ENCODE measurements around the gene TNF.
A peak's percentile ranks its signal among the peaks of the same experiment; 100 is the strongest.

The TNF gene

GRCh38 chr6:31576897-31577578 is 1.7 kb downstream of the TNF start:
- Histone ChIP-seq H3K36me3 (ENCODE audit: control insufficient read depth in 1 of 2, insufficient read depth in 2 of 2, low read length in 2 of 2) (no peaks in the 10 kb centered on the region), H3K9me3 (ENCODE audit: control insufficient read depth in 1 of 2, low read length in 2 of 2) (no peaks in the 10 kb centered on the region), H3K4me3 (ENCODE audit: low read depth in 1 of 2, low read length in 2 of 2) (peak overlapping the region in 1 of 2 donors; percentile 45), H3K27ac (ENCODE audit: low read length) (no peak overlapping the region), H3K4me1 (ENCODE audit: control insufficient read depth in 1 of 2, insufficient read depth in 2 of 2, low read length in 2 of 2) (peaks cover 0 to 12% of the 10 kb centered on the region in 2 donors), H3K27me3 (ENCODE audit: low read depth, low read length) (no peaks in the 10 kb centered on the region)

DNA sequence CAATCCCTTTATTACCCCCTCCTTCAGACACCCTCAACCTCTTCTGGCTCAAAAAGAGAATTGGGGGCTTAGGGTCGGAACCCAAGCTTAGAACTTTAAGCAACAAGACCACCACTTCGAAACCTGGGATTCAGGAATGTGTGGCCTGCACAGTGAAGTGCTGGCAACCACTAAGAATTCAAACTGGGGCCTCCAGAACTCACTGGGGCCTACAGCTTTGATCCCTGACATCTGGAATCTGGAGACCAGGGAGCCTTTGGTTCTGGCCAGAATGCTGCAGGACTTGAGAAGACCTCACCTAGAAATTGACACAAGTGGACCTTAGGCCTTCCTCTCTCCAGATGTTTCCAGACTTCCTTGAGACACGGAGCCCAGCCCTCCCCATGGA is 2.2 kb downstream of the TNF start:
- Histone ChIP-seq H3K9me3 (ENCODE audit: control insufficient read depth in 1 of 2, low read length in 2 of 2) (no peaks in the 10 kb centered on the region), H3K36me3 (ENCODE audit: control insufficient read depth in 1 of 2, insufficient read depth in 2 of 2, low read length in 2 of 2) (no peaks in the 10 kb centered on the region), H3K27me3 (ENCODE audit: low read depth, low read length) (no peaks in the 10 kb centered on the region), H3K4me3 (ENCODE audit: low read depth in 1 of 2, low read length in 2 of 2) (no peak overlapping the region), H3K4me1 (ENCODE audit: control insufficient read depth in 1 of 2, insufficient read depth in 2 of 2, low read length in 2 of 2) (peaks cover 0 to 15% of the 10 kb centered on the region in 2 donors), H3K27ac (ENCODE audit: low read length) (no peak overlapping the region)

DNA sequence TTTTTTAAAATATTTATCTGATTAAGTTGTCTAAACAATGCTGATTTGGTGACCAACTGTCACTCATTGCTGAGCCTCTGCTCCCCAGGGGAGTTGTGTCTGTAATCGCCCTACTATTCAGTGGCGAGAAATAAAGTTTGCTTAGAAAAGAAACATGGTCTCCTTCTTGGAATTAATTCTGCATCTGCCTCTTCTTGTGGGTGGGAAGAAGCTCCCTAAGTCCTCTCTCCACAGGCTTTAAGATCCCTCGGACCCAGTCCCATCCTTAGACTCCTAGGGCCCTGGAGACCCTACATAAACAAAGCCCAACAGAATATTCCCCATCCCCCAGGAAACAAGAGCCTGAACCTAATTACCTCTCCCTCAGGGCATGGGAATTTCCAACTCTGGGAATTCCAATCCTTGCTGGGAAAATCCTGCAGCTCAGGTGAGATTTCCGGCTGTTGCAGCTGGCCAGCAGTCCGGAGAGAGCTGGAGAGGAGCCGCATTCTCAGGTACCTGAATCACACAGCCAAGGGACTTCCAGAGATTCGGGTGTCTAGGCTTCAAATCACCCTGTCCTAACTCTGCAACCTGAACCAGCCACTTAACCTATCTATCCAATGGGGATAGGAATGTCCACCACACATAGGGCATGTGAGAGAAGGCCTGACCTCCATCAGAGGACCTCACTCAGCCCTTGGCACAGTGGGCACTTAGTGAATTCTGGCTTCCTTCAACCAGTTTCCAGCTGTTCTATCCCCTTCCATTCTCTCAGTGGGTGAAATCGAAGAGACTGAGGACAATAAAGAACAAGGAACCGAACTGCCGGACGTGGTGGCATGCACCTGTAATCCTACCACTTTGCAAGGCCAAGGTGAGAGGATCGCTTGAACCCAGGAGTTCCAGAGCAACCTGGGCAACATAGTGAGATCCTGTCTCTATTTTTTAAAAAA is 3.1 kb downstream of the TNF start:
- Histone ChIP-seq H3K36me3 (ENCODE audit: control insufficient read depth in 1 of 2, insufficient read depth in 2 of 2, low read length in 2 of 2) (no peaks in the 10 kb centered on the region), H3K27me3 (ENCODE audit: low read depth, low read length) (no peaks in the 10 kb centered on the region), H3K4me3 (ENCODE audit: low read depth in 1 of 2, low read length in 2 of 2) (no peak overlapping the region), H3K9me3 (ENCODE audit: control insufficient read depth in 1 of 2, low read length in 2 of 2) (no peaks in the 10 kb centered on the region), H3K27ac (ENCODE audit: low read length) (no peak overlapping the region), H3K4me1 (ENCODE audit: control insufficient read depth in 1 of 2, insufficient read depth in 2 of 2, low read length in 2 of 2) (peaks cover 0 to 17% of the 10 kb centered on the region in 2 donors)

- H3K27ac ChIP-seq (ENCODE audit: low read length): no peak overlapping the region
- H3K9me3 ChIP-seq (ENCODE audit: control insufficient read depth in 1 of 2, low read length in 2 of 2): no peaks in the 10 kb centered on the region
- H3K4me3 ChIP-seq (ENCODE audit: low read depth in 1 of 2, low read length in 2 of 2): no peak overlapping the region
- H3K36me3 ChIP-seq (ENCODE audit: control insufficient read depth in 1 of 2, insufficient read depth in 2 of 2, low read length in 2 of 2): no peaks in the 10 kb centered on the region
- H3K4me1 ChIP-seq (ENCODE audit: control insufficient read depth in 1 of 2, insufficient read depth in 2 of 2, low read length in 2 of 2): peaks cover 0 to 17% of the 10 kb centered on the region in 2 donors
- no peaks in the 10 kb centered on the region for H3K27me3 ChIP-seq (ENCODE audit: low read depth, low read length)
Observed at GRCh38 chr6:31579119-31579505, 3.7 kb downstream of the TNF start.

DNA sequence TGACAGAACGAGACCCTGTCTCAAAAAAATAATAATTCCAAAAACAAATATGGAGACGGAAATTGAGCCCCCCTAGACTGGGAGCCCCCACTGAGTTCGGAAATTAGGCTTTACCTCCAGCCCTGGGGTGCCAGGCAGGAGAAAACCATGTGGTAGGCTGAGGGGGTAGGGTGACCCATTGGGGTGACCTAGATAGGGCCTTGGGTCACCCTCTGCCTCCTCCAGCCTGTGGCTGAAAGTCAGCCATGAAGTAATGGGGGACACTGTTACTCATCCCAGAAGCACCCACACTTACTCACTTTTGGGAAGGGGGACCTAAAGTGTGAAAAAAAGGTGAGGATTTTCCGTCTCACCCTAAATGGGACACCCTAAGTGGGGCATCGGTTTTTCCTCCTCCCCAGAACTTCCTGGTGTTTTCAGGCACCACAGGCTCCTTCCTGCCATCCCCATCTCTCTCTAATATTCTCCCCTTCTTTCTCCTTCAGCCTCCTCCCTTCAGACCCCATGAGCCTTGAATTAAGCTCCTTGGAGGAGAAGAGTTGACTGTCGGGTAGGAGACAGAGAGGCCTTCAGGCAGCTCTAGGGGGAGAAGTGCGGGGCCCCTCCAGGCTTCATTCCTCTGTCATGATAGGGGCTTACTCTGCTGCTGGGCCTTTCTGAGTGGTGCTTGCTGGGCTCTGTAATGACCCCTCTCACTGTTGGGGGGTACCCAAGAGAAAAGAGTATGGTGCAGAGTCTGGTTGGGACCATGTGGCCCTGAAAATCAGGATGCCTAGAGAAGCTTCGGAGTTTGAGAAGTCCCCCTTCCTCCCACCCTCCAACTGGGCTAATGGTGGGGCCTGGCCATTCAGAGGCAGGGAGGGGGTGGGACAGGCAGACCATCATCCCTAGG is 4.4 kb downstream of the TNF start:
- H3K9me3 ChIP-seq (ENCODE audit: control insufficient read depth in 1 of 2, low read length in 2 of 2): no peaks in the 10 kb centered on the region

GRCh38 chr6:31580438-31580740 is 5.0 kb downstream of the TNF start:
- H3K4me1 ChIP-seq (ENCODE audit: control insufficient read depth in 1 of 2, insufficient read depth in 2 of 2, low read length in 2 of 2): peaks cover 0 to 17% of the 10 kb centered on the region in 2 donors
- no peaks in the 10 kb centered on the region for H3K27me3 ChIP-seq (ENCODE audit: low read depth, low read length)
- no peaks in the 10 kb centered on the region for H3K9me3 ChIP-seq (ENCODE audit: control insufficient read depth in 1 of 2, low read length in 2 of 2)

More for the DNA sequence above, 4.4 kb downstream of the TNF start:
- no peaks in the 10 kb centered on the region for H3K27me3 ChIP-seq (ENCODE audit: low read depth, low read length)
- H3K4me1 ChIP-seq (ENCODE audit: control insufficient read depth in 1 of 2, insufficient read depth in 2 of 2, low read length in 2 of 2): peaks cover 0 to 17% of the 10 kb centered on the region in 2 donors
- H3K4me3 ChIP-seq (ENCODE audit: low read depth in 1 of 2, low read length in 2 of 2): peak overlapping the region; percentile 83 to 86
- no peaks in the 10 kb centered on the region for H3K36me3 ChIP-seq (ENCODE audit: control insufficient read depth in 1 of 2, insufficient read depth in 2 of 2, low read length in 2 of 2)
- H3K27ac ChIP-seq (ENCODE audit: low read length): no peak overlapping the region

DNA sequence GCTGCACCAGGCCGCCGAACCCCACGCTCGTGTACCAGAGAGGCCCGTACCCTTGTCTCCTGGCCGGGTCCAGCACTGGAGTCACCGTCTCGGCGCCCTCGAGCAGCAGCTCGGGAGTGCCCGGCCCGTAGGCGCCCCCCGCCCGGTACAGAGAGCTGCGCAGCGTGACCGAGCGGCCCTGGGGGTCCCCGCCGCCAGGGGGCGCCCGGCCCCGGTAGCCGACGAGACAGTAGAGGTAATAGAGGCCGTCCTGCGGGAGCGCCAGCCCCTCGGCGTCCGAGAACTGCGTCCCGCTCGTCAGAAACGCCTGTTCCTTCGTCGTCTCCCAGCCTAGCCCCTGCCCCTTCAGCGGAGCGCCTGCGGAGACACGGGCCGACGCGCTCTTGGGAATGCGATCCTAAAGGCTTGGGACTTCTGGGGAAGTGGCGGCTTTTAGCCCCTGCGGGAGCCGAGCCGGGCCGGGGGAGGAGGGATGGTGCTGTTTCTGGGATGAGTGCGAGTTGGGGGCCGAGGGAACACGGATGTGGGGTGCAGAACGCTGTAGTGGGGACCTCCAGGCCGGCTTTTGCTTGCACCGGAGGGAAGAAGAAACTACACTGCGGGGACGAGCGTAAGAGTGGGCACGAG is 5.6 kb downstream of the TNF start:
- Histone ChIP-seq H3K27ac (ENCODE audit: low read length) (peak overlapping the region; percentile 65), H3K27me3 (ENCODE audit: low read depth, low read length) (no peaks in the 10 kb centered on the region), H3K4me3 (ENCODE audit: low read depth in 1 of 2, low read length in 2 of 2) (peak overlapping the region; percentile 83 to 86), H3K4me1 (ENCODE audit: control insufficient read depth in 1 of 2, insufficient read depth in 2 of 2, low read length in 2 of 2) (peaks cover 0 to 17% of the 10 kb centered on the region in 2 donors), H3K9me3 (ENCODE audit: control insufficient read depth in 1 of 2, low read length in 2 of 2) (no peaks in the 10 kb centered on the region), H3K36me3 (ENCODE audit: control insufficient read depth in 1 of 2, insufficient read depth in 2 of 2, low read length in 2 of 2) (no peaks in the 10 kb centered on the region)

More at GRCh38 chr6:31580438-31580740, 5.0 kb downstream of the TNF start:
- Histone ChIP-seq H3K27ac (ENCODE audit: low read length) (peak overlapping the region; percentile 65), H3K4me3 (ENCODE audit: low read depth in 1 of 2, low read length in 2 of 2) (peak overlapping the region; percentile 83 to 86), H3K36me3 (ENCODE audit: control insufficient read depth in 1 of 2, insufficient read depth in 2 of 2, low read length in 2 of 2) (no peaks in the 10 kb centered on the region)

- H3K9me3 ChIP-seq (ENCODE audit: control insufficient read depth in 1 of 2, low read length in 2 of 2): no peaks in the 10 kb centered on the region
- H3K4me1 ChIP-seq (ENCODE audit: control insufficient read depth in 1 of 2, insufficient read depth in 2 of 2, low read length in 2 of 2): peaks cover 0 to 17% of the 10 kb centered on the region in 2 donors
- H3K36me3 ChIP-seq (ENCODE audit: control insufficient read depth in 1 of 2, insufficient read depth in 2 of 2, low read length in 2 of 2): no peaks in the 10 kb centered on the region
- no peaks in the 10 kb centered on the region for H3K27me3 ChIP-seq (ENCODE audit: low read depth, low read length)
- peak overlapping the region; percentile 65 for H3K27ac ChIP-seq (ENCODE audit: low read length)
- H3K4me3 ChIP-seq (ENCODE audit: low read depth in 1 of 2, low read length in 2 of 2): peak overlapping the region; percentile 83 to 86
Observed at GRCh38 chr6:31581434-31582229, 6.3 kb downstream of the TNF start.

DNA sequence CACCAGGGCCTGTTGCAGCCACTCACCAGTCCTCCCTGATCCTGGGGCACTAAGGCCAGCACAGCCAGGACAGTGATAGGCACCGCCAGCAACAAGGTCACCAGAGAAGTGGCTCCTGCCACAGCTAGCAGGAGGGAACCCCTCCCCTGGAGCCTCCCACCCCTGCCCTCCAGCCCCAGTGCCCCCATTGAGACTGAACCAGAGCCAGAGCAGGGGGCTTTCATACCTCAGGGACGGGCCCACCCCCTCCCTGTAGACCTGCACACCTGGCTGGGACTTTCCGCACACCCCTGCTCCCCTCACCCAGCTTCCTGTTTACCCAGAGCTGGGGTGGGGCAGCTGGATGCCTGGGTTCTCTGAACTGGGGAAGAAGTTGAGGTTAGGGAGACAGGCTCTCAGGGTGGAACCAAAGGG is 6.9 kb downstream of the TNF start, which contains the start of gene LTB:
Gene LTB, minus strand, starts transcription at position 195 of the 414 bp plus-strand sequence. Its CDS starts 7 bp downstream, at position 188.
- Histone ChIP-seq H3K27ac (ENCODE audit: low read length) (peak within 1 kb of the TSS; percentile 65), H3K36me3 (ENCODE audit: control insufficient read depth in 1 of 2, insufficient read depth in 2 of 2, low read length in 2 of 2) (no peaks in the 10 kb centered on the region), H3K4me1 (ENCODE audit: control insufficient read depth in 1 of 2, insufficient read depth in 2 of 2, low read length in 2 of 2) (peaks cover 0 to 23% of the 10 kb centered on the region in 2 donors), H3K9me3 (ENCODE audit: control insufficient read depth in 1 of 2, low read length in 2 of 2) (no peaks in the 10 kb centered on the region), H3K27me3 (ENCODE audit: low read depth, low read length) (no peaks in the 10 kb centered on the region), H3K4me3 (ENCODE audit: low read depth in 1 of 2, low read length in 2 of 2) (peak within 1 kb of the TSS; percentile 83 to 86)

GRCh38 chr6:31585491-31585890 is 10.1 kb downstream of the TNF start:
- no peaks in the 10 kb centered on the region for H3K9me3 ChIP-seq (ENCODE audit: control insufficient read depth in 1 of 2, low read length in 2 of 2)
- H3K27ac ChIP-seq (ENCODE audit: low read length): no peak overlapping the region
- H3K27me3 ChIP-seq (ENCODE audit: low read depth, low read length): no peaks in the 10 kb centered on the region
- no peak overlapping the region for H3K4me3 ChIP-seq (ENCODE audit: low read depth in 1 of 2, low read length in 2 of 2)
- H3K36me3 ChIP-seq (ENCODE audit: control insufficient read depth in 1 of 2, insufficient read depth in 2 of 2, low read length in 2 of 2): no peaks in the 10 kb centered on the region
- H3K4me1 ChIP-seq (ENCODE audit: control insufficient read depth in 1 of 2, insufficient read depth in 2 of 2, low read length in 2 of 2): peaks cover 0 to 20% of the 10 kb centered on the region in 2 donors
